Right lobe of liver (tissue), 4 donors: ENCODE results near the gene RELL1.

Experiments
- POLR2A ChIP-seq: fragments of 450-650 bp; IDR thresholded peaks from one replicate; pipeline ENCODE4 v1.6.1; 2017; ENCODE audit warnings: antibody characterized with exemption, mild to moderate bottlenecking
- TF ChIP-seq, protein P1 (sequence below), 4 donors: fragments of 200-600 bp in 3 of 4; fragments of 450-650 bp in 1 of 4; IDR thresholded peaks; one replicate each; pipeline versions ENCODE4 v1.5.1 to v1.8.0; 2016 to 2022; ENCODE audit warnings: antibody characterized with exemption in 4 of 4, mild to moderate bottlenecking in 2 of 4
- donor health status: DM: no; HTN: no; CAD: no.
- donor health status: DM: no; HTN: no; CAD: no.
- donor health status: DM: no; HTN: yes; CAD: no.

DNA sequence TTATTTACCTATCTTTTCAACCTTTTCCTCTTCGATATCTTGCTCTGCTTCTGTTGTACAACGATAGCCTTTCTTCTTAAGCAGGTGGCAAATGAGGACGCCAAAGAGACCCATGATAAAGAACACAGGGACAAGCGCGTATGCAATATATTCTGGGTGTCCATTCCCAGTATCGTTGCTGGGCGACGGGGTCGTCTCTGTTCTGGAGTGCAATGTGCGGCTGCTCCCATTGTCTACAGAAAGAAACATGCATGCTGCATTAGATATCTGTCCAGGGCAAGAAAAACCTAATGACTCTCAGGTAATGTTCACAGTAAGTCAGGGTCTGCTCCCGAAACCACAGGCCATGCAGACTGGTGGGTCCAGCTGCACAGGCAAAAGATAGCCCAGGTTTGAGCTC, 36.9 kb downstream of the RELL1 start:
- TF ChIP-seq, protein P1, sequence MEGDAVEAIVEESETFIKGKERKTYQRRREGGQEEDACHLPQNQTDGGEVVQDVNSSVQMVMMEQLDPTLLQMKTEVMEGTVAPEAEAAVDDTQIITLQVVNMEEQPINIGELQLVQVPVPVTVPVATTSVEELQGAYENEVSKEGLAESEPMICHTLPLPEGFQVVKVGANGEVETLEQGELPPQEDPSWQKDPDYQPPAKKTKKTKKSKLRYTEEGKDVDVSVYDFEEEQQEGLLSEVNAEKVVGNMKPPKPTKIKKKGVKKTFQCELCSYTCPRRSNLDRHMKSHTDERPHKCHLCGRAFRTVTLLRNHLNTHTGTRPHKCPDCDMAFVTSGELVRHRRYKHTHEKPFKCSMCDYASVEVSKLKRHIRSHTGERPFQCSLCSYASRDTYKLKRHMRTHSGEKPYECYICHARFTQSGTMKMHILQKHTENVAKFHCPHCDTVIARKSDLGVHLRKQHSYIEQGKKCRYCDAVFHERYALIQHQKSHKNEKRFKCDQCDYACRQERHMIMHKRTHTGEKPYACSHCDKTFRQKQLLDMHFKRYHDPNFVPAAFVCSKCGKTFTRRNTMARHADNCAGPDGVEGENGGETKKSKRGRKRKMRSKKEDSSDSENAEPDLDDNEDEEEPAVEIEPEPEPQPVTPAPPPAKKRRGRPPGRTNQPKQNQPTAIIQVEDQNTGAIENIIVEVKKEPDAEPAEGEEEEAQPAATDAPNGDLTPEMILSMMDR (IDR thresholded peaks at IDR 0.05) = no peak
- TF ChIP-seq POLR2A = no peak
